Measurements from ENCODE around the gene PXT1. TPM values are rescaled to one million over a fixed set of nuclear protein-coding genes. Genes with fewer than 3 reads are reported as not detected.
A peak's percentile ranks its signal among the peaks of the same experiment; 100 is the strongest.

The PXT1 gene
- total and polyA plus RNA-seq, 9 of the 15 experiments (the other 6 are each of a cell fraction or from before 2014, with no cell fraction given): 0.09 to 0.11 (median 0.10) TPM; not detected in 5

- TF ChIP-seq ZBTB26 (CRISPR knock-in tag; IDR thresholded peaks at IDR 0.05) (no peak), DNMT1 (IDR thresholded peaks at IDR 0.05) (no peak), FOXM1 (IDR thresholded peaks at IDR 0.05; ENCODE audit: low read depth) (no peak), FOXM1 (CRISPR knock-in tag; IDR thresholded peaks at IDR 0.05; ENCODE audit: low read depth) (no peak), PML (IDR thresholded peaks at IDR 0.05; ENCODE audit: low read length) (no peak), CHD1 (IDR thresholded peaks at IDR 0.05; ENCODE audit: low read length) (peak; percentile 19), MYBL2 (IDR thresholded peaks at IDR 0.05; ENCODE audit: low read depth) (0 out of 2 replicates have a peak, but pooled peaks have one; percentile 28), MYBL2 (CRISPR knock-in tag; IDR thresholded peaks at IDR 0.05; ENCODE audit: borderline replicate concordance) (no peak), ZZZ3 (IDR thresholded peaks at IDR 0.05) (no peak), ETS2 (tag; IDR thresholded peaks at IDR 0.05; ENCODE audit: borderline replicate concordance, poor library complexity, severe bottlenecking) (no peak), ZC3H8 (IDR thresholded peaks at IDR 0.05) (no peak), ZBTB43 (CRISPR knock-in tag; IDR thresholded peaks at IDR 0.05) (no peak), SNRNP70 (optimal IDR thresholded peaks at IDR 0.05; ENCODE audit: low read depth, low read length) (no peak)
- TF ChIP-seq, protein P1, sequence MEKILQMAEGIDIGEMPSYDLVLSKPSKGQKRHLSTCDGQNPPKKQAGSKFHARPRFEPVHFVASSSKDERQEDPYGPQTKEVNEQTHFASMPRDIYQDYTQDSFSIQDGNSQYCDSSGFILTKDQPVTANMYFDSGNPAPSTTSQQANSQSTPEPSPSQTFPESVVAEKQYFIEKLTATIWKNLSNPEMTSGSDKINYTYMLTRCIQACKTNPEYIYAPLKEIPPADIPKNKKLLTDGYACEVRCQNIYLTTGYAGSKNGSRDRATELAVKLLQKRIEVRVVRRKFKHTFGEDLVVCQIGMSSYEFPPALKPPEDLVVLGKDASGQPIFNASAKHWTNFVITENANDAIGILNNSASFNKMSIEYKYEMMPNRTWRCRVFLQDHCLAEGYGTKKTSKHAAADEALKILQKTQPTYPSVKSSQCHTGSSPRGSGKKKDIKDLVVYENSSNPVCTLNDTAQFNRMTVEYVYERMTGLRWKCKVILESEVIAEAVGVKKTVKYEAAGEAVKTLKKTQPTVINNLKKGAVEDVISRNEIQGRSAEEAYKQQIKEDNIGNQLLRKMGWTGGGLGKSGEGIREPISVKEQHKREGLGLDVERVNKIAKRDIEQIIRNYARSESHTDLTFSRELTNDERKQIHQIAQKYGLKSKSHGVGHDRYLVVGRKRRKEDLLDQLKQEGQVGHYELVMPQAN (IDR thresholded peaks at IDR 0.05; ENCODE audit: borderline replicate concordance): 0 out of 2 replicates have a peak, but pooled peaks have one; percentile 2
- TF ChIP-seq, protein P2, sequence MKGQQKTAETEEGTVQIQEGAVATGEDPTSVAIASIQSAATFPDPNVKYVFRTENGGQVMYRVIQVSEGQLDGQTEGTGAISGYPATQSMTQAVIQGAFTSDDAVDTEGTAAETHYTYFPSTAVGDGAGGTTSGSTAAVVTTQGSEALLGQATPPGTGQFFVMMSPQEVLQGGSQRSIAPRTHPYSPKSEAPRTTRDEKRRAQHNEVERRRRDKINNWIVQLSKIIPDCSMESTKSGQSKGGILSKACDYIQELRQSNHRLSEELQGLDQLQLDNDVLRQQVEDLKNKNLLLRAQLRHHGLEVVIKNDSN (CRISPR knock-in tag; IDR thresholded peaks at IDR 0.05): no peak
Measured at GRCh38 chr6:36443471-36444428, 1.1 kb upstream of the PXT1 start (continued).
